GM12872 (cell line): ENCODE results near the gene SOCS1.

Experiments
- TF ChIP-seq, protein P1 (sequence below): IDR thresholded peaks from 3 replicates; pipeline ENCODE4 v1.5.1; 2011; ENCODE audit warnings: low read depth, mild to moderate bottlenecking, low read length, moderate library complexity; ENCODE audit not compliant: insufficient read depth

SOCS1 gene

DNA sequence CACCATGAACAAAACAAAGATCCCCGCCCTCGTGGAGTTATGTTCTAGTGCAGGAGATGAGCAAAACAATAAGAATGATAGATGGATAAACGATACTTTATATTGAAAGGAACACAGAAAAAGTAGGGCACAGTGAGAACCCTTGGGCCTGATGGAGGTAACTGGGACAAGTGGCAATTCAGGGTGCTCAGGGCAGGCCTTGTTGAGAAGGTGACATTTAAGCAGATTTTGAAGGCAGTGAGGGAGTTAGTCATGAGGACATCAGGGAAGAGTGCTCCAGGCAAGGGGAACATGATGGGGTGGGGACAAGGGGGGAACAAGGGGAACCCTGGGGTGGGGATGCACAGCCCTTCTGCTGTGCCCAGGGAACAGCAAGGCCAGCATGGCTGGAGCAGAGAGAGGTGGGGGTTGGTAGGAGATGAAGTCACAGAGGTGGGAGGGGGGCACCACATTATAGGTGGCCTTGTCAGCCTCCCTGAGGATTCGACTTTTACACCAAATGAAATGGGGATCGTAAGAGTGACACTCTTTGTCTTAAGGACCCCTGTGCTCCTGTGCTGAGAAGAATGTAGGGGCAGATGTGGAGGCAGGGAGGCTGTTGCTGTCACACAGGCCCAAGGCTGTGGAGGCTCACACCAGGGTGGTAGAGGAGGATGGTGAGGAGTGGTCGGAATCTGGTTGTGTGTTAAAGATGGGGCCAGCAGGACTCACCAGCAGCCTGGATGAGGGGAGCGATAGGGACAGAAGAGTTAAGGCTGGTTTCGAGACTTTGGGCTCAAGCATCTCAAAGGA, 34.3 kb upstream of the SOCS1 start:
- TF ChIP-seq, protein P1, sequence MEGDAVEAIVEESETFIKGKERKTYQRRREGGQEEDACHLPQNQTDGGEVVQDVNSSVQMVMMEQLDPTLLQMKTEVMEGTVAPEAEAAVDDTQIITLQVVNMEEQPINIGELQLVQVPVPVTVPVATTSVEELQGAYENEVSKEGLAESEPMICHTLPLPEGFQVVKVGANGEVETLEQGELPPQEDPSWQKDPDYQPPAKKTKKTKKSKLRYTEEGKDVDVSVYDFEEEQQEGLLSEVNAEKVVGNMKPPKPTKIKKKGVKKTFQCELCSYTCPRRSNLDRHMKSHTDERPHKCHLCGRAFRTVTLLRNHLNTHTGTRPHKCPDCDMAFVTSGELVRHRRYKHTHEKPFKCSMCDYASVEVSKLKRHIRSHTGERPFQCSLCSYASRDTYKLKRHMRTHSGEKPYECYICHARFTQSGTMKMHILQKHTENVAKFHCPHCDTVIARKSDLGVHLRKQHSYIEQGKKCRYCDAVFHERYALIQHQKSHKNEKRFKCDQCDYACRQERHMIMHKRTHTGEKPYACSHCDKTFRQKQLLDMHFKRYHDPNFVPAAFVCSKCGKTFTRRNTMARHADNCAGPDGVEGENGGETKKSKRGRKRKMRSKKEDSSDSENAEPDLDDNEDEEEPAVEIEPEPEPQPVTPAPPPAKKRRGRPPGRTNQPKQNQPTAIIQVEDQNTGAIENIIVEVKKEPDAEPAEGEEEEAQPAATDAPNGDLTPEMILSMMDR: no peak

DNA sequence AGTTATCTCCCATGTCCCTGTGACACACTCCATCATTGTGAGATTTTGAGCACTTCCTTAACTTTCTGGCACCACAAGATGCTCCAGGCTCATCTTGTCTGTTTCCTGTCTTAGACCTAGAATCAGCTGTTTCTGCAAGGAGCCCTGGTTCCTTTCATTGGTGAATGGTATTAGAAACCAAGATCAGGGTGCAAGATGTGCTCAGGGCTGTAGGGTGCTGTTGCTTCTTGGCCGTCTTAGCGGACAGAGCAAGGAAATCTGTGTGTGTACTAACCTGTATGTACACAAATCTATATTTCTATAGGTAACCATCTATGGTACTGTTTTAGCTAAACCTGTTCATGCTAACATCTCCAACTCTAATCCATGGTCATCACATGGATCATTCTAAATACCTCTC, 33.2 kb upstream of the SOCS1 start:
- TF ChIP-seq, protein P1: no peak

- TF ChIP-seq, protein P1: no peak
Observed at GRCh38 chr16:11285842-11286241, 29.8 kb upstream of the SOCS1 start.

GRCh38 chr16:11283820-11284248, 27.8 kb upstream of the SOCS1 start:
- TF ChIP-seq, protein P1: no peak

DNA sequence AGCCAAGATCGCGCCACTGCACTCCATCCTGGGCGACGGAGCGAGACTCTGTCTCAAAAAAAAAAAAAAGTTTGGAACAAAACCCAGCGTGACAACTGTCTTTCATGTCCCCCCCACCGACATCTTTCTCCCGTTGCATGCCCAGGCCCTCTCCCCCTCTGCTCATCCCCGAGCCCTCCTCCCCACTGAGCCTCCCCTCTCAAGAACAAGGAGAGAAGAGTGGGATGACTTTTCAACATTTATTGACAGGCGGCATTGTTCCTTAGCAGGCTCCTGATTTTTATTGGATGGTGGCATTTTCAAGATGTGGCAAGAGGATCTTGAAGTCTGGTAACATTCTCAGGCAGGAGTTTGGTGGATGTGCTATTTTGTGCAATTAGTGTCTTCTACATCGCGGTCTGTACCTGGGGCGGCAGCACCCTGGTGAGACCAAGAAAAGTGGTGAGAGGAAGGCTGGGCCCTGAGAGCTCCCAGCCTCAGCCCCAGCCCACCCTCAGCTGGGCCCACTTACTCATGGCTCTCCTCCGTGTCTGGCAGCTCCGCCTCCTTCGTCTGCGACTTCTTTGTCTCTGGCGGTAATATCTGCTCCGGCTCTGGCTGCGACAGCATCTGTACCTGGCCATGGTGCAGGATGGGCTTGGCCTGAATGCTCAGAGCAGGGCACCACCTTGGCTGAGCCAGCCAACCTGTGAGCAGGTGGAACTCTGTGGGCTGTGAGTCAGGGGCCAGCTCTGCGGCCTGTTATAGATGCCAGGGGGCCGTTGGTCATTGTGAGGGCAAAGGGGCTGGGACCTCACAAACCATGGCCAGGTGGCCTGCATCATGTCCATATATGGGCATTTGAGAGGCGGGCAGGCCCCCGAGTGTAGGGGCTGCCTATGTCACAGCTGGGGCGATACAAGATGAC, 24.9 kb upstream of the SOCS1 start, which contains the start of gene PRM1:
PRM1 (minus strand) TSS at position 715 of the 907 bp plus-strand sequence; CDS start at position 623, 92 bp downstream.
- TF ChIP-seq, protein P1: no peak

DNA sequence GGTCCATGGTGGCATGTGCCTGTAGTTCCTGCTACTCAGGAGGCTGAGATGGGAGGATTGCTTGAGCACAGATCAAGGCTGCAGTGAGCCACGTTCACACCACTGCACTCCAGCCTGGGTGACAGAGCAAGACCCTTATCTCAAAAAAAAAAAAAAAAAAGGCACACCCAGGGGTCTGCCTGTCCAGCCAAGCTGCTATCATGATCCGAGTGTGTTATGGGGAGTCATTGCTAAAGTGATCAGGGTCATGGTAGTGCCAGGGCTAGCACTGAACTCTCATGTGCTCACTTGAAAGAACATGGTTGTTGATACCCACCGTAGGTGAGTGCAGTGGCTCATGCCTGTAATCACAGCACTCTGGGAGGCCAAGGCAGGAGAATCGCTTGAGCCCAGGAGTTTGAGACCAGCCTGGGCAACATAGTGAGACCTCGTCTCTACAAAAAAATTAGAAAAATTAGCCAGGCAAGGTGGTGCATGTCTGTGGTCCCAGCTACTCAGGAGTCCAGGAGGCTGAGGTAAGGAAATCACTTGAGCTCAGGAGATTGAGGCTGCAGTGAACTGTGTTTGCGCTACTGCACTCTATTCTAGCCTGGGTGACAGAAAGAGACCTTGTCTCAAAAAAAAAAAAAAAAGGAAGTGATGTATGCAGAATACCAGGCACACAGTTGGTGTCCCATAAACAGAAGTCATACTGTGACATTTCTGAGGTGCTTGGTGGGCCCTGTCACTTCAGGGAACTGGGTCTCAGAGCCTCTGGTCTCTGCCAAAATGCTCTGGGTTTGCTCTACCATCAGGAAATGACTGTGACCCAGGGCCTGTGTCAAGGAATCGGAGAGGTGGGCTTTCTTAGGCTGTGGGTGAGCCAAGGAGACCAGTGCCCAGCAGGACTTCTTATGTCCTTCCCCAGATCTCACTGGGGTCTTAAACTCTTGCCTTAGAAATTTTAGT, 23.0 kb upstream of the SOCS1 start:
- TF ChIP-seq, protein P1: no peak
